PFSK-1 (cell line): ENCODE results near the gene CD226.

Experiments used
- FOXP2 ChIP-seq: optimal IDR thresholded peaks from 2 replicates; pipeline ENCODE3; 2011; ENCODE audit warnings: borderline replicate concordance, control low read depth, inconsistent platforms; ENCODE audit not compliant: insufficient read depth; ENCODE audit errors: extremely low read length, extremely low read depth
- POLR2AphosphoS5 ChIP-seq: IDR thresholded peaks from 2 replicates; pipeline ENCODE4 v1.6.1; 2012; ENCODE audit warnings: low read depth, mild to moderate bottlenecking, control low read depth, low read length, moderate library complexity
- SIN3A ChIP-seq: IDR thresholded peaks from 2 replicates; pipeline ENCODE4 v1.6.1; 2012; ENCODE audit warnings: mild to moderate bottlenecking, low read length, moderate library complexity, borderline replicate concordance; ENCODE audit not compliant: insufficient read depth

GRCh38 chr18:69841117-69841516 lies 106.6 kb downstream of the CD226 start:
- TF ChIP-seq FOXP2 (no peak), SIN3A (no peak), POLR2AphosphoS5 (no peak)
